HG03196 (cell line): ENCODE data around the gene CLASRP.
"Not testable (repeated sequence)": the region's sequence is repeated elsewhere in the genome, so short reads cannot be mapped to it uniquely, and the experiment has no call there.

Experiments
- ATAC-seq: cut with Tn5 transposase; IDR thresholded peaks from one replicate; pipeline ENCODE4 v1.9.1; 2021; ENCODE audit not compliant: unreplicated experiment

CLASRP gene, protein sequence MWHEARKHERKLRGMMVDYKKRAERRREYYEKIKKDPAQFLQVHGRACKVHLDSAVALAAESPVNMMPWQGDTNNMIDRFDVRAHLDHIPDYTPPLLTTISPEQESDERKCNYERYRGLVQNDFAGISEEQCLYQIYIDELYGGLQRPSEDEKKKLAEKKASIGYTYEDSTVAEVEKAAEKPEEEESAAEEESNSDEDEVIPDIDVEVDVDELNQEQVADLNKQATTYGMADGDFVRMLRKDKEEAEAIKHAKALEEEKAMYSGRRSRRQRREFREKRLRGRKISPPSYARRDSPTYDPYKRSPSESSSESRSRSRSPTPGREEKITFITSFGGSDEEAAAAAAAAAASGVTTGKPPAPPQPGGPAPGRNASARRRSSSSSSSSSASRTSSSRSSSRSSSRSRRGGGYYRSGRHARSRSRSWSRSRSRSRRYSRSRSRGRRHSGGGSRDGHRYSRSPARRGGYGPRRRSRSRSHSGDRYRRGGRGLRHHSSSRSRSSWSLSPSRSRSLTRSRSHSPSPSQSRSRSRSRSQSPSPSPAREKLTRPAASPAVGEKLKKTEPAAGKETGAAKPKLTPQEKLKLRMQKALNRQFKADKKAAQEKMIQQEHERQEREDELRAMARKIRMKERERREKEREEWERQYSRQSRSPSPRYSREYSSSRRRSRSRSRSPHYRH

DNA sequence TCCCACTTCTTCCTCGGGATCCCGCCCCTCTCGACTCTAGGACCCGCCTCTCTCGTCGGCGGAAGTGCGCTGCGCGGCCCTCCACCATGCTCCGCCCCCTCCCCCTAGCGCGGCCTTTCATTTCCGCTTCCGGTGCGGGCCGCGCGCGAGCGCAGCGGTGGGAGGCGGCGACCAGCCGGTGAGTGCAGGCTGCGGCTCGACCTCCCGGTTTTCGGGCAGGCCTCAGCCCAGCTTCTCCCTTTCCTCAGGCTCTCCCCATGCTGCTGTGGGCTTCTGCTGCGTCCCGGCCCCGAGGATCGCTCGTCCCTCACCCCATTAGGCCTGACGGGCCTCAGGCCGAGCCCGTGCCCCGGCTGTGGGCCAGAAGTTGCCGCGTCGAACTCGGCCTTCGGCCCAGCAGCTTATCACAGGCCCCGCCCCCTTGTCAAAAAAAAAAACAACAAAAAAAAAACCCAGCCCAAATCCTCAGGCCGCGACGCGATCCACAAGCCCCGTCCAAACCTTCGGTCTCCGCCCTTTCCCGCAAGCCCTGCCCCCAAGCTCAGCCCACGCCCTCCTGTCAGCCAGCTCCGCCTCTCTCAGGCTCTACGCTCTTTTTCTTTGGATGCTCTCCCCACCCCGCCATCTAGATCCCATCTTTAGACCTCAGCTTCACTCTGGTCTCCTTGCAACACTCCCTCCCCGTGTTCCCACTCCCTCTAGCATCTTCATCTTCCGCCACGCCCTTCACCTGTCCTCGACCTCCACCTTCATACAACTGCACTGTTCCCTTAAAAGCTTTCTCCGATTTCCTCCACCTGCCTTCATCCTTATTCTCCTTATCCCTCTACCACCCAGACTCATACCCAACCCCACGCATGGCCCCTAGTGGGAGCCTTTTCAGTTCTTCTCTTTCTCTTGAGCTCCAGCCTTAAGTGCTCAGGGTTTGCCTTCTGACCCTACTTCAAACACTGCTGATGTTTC, at the start of gene CLASRP:
TSS of gene CLASRP (plus strand) at position 115 of the 963 bp plus-strand sequence. CDS start 1,168 bp downstream, outside the sequence.
- ATAC-seq: peak; percentile 80

DNA sequence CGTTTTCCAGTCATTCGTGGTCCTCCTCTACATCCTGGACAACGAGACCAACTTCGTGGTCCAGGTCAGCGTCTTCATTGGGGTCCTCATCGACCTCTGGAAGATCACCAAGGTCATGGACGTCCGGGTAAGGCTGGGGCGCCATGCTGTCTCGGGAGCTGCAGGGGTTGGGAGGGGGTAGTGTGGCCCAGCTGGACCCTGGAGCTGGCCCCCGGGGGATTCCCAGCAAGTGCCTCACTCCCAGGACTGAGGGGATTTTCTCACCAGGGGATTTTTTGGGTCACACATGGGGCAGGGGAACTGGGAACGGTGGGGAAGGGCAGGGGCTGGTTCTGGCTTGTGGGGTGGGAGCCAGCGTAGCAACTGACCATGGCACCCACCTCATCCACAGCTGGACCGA, 48.4 kb upstream of the CLASRP start:
- no peak for ATAC-seq

DNA sequence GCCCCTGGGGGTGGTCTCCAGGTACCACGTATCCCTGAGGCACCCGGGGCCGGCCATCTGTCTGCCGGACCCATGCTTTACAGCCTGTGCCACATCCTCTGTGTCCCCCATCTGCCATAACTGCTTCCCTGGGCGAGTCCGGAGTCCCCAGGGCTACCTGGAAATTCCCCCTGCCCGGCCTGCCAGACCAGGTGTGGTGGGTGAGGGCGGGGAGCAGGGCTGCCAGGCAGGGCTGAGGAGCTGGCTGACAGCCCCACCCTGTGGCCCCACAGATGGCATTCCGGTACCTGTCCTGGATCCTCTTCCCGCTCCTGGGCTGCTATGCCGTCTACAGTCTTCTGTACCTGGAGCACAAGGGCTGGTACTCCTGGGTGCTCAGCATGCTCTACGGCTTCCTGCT, 47.9 kb upstream of the CLASRP start:
- ATAC-seq: no peak

DNA sequence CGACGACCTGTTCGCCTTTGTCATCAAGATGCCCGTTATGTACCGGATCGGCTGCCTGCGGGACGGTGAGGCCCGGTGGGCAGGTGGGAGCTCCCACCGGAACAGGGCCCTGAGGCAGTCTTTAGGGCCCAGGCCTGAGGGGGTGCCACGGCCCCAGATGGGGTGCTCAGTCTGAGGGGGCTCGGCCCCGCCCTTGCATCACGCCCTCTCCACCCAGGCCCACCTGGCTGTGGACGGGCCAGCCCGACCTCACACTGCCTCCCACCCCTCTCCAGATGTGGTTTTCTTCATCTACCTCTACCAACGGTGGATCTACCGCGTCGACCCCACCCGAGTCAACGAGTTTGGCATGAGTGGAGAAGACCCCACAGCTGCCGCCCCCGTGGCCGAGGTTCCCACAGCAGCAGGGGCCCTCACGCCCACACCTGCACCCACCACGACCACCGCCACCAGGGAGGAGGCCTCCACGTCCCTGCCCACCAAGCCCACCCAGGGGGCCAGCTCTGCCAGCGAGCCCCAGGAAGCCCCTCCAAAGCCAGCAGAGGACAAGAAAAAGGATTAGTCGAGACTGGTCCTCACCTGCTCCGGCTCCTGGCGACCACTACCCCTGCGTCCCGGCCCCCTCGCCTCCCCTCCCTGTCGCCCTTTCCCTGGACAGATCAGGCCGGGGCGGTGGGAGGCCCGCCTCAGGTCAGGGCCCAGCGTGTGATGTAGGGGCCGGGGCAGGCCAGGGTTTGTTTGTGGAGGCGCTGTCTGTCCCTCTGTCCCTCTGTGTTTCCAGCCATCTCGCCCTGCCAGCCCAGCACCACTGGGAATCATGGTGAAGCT, 46.3 kb upstream of the CLASRP start:
- ATAC-seq: no peak

DNA sequence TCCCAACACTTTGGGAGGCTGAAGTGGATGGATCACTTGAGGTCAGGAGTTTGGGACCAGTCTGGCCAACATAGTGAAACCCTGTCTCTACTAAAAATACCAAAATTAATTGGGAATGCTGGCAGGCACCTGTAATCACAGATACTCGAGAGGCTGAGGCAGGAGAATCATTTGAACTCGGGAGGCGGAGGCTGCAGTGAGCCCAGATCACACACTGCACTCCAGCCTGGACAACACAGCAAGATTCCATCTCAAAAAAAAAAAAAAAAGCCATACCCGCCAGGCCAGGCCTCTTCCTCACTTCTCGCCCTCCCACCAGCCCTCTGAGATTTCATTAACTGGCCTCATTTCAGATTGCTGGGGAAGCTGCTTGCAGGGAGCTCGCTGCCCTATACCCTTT, 45.3 kb upstream of the CLASRP start:
- no peak for ATAC-seq

DNA sequence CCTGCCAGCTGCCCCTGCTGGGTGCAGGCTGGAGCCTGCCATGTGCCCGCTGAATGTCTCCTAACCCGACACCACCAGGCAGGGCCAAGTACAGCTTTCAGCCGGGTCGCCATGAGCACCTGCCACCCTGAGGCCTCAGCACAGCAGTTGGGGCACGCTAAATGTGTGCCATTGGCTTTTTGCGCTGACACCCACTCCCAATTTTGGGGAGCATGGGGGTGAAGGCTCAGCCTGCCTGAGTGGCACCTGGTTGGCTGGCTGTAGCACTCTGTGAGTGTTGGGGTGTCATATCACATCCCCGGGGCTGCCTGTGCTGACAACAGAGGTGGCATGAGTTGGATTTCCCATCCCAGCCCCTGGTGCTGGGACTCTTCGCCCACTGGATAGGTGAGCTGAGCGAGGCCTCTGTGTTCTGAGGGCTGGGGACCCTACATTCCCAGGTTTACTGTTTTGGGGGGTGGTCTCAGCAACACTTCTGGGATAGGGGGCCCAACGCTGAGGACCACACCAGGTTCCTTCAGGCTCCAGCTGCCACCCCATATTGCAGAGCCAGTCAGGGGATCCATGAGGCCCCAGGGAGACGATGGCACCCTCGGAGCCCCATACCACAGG, 44.8 kb upstream of the CLASRP start:
- no peak for ATAC-seq

DNA sequence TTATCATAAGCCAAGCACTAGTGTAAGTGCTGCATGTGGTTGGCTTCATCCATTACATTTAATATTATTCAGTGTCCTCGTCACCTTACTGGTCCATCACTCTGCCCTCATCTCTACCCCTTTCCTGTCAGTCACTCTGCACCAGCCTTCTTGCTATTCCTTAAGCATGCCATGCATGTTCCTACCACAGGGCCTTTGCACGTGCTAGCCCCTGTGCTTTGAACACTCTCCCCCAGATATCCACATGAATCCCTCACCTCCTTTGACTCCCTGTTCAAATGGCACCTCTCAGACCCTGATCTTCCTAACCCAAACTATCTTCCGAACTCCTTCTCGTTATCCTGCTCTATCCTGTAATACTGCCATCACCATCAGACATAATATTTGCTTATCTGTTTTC, 40.8 kb upstream of the CLASRP start:
- no peak for ATAC-seq

DNA sequence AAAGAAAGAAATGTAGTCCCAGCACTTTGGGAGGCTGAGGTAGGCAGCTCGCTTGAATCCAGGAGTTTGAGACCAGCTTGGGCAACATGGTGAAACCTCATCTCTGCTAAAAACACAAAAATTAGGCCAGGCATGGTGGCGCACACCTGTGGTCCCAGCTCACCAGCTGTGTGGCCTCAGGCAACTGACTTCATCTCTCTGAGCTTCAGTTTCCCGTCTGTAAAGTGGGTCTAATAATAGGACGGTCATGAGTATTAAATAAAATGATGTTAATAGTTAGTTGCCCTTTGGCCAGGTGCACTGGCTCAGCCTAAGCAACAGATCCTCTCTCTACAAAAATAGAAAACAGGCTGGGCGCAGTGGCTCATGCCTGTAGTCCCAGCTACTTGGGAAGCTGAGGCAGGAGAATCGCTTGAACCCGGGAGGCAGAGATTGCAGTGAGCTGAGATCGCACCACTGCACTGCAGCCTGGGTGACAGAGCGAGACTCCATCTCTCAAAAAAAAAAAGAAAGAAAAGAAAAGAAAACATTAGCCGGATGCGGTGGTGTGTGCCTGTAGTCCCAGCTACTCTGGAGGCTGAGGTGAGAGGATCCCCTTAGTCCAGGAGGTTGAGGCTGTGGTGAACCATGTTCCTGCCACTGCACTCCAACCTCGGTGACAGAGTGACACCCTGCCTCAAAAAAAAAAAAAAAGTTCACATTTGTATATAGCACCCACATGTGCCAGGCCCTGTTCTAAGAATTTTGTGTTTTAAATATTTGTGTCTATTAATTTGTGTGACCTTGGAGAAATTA, 39.5 kb upstream of the CLASRP start:
- ATAC-seq: not testable (repeated sequence)

DNA sequence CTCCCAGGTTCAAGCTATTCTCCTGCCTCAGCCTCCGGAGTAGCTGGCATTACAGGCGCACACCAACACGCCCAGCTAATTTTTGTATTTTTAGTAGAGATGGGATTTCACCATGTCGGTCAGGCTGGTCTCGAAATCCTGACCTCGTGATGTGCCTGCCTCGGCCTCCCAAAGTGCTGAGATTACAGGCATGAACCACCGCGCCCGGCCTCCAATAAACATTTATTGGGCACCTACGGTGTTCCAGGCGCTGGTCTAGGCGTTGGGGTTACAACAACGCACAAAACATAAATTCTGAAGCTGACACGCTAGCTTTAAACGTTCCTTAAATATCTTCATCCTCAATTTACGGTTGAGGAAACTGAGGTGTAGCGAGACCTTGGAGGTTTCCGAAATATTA, 38.2 kb upstream of the CLASRP start:
- ATAC-seq: not testable (repeated sequence)

DNA sequence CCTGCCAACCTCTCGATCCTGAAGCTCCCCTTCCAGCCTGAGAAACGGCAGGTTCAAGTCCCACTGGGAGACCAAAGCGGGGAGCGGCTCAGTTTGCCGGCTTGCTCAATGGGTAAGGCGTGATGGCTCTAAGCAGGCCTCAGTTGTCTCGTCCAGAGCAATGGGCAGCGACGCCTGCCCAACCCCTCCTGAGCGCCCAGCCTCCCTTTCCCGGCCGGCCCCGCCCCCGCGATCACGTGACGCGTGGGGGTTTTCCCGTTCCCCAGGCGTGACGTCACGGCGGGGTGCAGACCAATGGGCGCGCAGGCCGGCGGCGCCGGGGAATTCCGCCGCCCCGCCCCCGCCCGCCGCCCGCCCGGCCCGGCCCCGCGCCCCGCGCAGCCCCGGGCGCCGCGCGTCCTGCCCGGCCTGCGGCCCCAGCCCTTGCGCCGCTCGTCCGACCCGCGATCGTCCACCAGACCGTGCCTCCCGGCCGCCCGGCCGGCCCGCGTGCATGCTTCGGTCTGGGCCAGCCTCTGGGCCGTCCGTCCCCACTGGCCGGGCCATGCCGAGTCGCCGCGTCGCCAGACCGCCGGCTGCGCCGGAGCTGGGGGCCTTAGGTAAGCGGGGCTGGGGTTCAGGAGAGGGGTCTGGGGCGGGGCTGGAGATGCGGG, 37.6 kb upstream of the CLASRP start, which contains the start of gene RELB:
TSS of gene RELB (plus strand) at position 378 of the 653 bp plus-strand sequence. CDS start at position 494, 116 bp downstream.
- peak; percentile 55 for ATAC-seq

DNA sequence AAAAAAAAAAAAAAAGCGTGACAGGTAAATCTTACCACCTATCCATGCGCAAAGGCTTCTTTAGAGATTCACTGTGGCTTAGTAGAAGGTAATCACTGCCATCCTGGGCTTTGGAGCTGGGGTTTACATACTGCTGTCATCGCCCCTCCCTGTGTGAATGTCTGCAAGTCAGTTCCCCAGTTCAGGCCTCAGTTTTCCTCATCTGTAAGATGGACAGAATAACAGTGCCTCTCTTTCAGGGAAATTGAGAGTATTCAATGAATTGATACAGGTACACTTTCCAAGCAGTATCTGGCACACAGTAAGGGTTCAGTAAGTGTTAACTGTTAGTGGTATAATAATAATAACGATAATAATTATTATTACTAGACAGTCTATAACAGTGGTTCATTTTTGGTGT, 35.4 kb upstream of the CLASRP start:
- ATAC-seq: no peak

DNA sequence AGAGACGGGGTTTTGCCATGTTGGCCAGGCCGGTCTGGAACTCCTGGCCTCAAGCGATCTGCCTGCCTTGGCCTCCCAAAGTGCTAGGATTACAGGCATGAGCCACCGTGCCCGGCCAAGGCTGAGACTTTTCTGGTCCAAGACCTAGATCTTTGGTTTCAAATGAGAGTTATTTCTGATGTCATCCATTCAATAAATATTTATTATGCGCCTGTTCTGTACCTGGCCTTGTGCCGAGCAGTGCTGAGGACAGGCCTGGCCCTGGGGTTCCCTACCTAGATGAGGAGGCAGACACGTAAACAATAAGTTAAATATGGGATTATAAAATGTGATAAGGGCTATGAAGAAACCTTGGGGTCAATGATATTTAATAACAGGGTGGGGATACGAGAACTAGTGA, 33.1 kb upstream of the CLASRP start:
- ATAC-seq: no peak

DNA sequence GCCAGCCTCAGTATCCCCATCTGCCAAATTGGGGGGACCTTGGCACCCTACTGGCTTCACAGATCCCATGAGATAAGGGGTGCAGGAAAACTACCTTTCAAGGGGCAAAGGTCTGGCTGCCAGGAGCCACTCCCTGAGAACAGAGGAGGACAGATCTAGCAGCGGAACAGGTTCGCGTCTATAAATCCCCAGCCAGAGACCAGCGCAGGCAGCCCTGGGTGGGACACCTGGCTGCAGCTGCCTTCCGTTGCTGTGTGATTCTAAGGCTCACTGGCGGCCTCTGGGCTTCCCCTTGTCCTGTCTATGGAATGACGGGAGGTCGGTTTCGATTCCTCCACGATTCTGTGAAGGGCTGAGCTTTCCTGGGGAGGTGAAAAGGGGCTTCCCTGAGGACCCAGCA, 30.3 kb upstream of the CLASRP start:
- ATAC-seq: no peak

DNA sequence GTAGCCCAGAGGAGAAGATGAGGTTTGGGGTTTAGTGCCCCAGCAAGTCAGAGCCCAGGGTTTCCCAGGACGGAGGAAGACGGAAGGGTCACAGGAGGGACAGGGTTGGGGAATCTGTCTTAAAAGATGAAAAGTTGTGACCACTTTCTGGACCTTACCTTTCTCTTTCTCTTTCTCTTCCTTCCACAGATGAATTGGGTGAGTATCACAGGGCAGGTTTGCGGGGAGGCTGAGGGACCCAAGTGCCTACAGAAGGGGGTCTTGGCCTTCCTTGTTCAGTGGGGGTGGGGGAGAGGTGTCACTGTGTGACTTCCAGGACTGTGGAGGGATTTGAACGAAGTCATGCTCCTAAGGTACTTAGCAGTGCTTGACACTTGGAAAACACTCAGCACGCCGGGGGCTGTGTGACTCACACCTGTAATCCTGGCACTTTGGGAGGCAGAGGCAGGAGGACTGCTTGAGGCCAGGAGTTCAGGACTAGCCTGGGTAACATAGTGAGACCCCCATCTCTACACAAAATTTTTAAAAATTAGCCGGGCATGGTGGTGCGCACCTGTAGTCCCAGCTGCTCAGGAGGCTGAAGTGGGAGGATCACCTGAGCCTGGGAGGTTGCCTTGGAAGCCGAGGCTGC, 29.1 kb upstream of the CLASRP start:
- no peak for ATAC-seq

DNA sequence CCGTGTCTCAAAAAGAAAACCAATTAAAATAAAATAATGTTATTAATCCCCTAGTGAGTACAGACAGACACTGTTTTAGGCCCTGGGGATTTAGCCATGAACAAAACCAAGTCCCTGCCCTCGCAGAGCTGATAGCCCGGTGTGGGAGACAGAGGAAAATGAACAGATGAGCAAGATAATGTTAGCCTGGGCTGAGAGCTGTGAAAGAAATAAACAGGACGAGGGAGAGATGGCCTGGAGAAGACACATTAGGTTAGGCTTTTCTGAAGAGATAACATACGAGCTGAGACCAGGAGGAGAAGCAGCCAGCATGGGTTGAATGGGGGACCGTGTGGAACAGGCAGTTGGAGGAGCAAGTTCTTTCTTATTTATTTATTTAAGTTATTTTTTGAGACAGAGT, 28.5 kb upstream of the CLASRP start:
- ATAC-seq: no peak

DNA sequence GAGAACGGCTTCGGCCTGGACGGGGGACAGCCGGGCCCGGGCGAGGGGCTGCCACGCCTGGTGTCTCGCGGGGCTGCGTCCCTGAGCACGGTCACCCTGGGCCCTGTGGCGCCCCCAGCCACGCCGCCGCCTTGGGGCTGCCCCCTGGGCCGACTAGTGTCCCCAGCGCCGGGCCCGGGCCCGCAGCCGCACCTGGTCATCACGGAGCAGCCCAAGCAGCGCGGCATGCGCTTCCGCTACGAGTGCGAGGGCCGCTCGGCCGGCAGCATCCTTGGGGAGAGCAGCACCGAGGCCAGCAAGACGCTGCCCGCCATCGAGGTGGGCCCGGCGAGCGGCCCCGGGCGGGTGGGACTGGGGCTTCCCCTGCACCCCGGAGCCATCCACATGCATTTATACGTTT, 26.9 kb upstream of the CLASRP start:
- ATAC-seq: no peak

DNA sequence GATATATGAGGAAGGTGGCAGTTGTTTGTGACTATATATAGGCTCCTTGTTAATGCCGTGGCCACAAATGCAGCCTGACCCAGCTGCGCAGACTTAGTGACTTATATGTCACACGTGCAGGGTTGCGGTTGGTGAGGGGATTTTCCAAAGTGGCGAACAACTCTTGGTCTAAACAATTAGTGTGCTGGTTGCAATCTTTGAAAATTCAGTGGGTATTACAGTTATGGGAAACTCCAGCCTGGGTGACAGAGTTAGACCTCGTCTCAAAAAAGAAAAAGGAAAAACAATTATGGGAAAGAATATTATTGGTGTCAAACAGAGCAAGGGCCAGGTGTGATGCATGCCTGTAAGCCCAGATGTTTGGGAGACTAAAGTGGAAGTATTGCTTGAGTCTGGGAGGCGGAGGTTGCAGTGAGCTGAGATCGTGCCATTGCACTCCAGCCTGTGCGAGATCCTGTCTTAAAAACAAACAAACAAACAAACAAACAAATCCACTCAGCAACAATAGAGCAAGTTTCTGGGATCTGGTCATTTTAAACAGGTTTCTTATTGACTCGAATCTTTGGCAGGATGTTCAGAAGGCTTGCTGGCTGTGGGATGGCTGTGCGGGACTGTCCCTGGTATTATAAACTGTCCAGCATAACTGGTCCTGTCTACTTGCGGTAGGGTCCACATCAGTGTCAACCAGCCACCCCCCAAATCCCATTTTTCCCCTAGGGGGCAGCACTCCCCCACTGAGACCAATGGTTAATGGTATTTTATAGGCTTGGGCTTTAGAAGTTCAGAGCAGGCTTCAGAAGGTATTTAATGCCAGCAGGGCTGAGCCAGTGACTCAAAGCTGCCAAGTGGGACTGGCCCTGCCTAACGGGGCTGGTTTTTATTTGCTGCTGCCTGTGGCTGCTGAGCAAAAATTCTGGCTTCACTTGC, 22.2 kb upstream of the CLASRP start:
- ATAC-seq: peak; percentile 69
